GM20431 (cell line): ENCODE data around the gene CASKIN2.

Experiments used
- in situ Hi-C: fragments of 300-500 bp; cut with MseI, MboI; formaldehyde crosslinking; loops from one replicate; pipeline ENCODE4 v1.15.0; 2020; ENCODE audit warnings: low sequenced_read_pairs; ENCODE audit not compliant: unreplicated experiment

CASKIN2 gene

GRCh38 chr17:75509528-75510258 is 5.6 kb downstream of the CASKIN2 start:
- in situ Hi-C loops = loop anchor here (25.0 kb wide), 1 partner anchor 97 kb away; the partner anchor contains the start of gene GRB2

- in situ Hi-C loops = loop anchor here (25.0 kb wide), 1 partner anchor 97 kb away; the partner anchor contains the start of gene GRB2
Measured at GRCh38 chr17:75508931-75509361, 6.4 kb downstream of the CASKIN2 start.

- in situ Hi-C loops = loop anchor here (25.0 kb wide), 1 partner anchor 96 kb away; the partner anchor contains the start of gene GRB2
Measured at GRCh38 chr17:75507733-75508719, 7.3 kb downstream of the CASKIN2 start.

- in situ Hi-C loops = loop anchor here (25.0 kb wide), 1 partner anchor 95 kb away; the partner anchor contains the start of gene GRB2
Measured at GRCh38 chr17:75506888-75507287, 8.4 kb downstream of the CASKIN2 start.

DNA sequence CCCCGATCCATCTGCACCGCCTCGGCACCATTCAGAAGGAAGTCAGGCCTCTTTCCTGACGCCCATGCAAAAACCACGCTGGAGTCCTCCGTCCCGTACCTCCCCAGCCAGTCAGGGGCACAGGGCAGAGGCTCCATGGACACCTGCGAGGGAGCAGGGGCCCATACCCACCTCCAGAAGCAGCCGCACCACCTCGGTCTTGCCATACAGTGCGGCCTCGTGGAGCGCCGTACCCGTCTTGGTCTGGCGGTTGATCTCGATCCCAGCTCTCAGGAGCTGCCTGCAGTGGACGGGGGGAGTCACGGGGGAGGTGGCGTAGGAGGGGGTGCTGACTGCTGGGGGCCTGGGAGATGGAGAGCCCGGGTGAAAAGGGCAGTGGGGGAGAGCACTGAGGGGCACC is 9.2 kb downstream of the CASKIN2 start:
- in situ Hi-C loops = loop anchor here (25.0 kb wide), 1 partner anchor 94 kb away; the partner anchor contains the start of gene GRB2

DNA sequence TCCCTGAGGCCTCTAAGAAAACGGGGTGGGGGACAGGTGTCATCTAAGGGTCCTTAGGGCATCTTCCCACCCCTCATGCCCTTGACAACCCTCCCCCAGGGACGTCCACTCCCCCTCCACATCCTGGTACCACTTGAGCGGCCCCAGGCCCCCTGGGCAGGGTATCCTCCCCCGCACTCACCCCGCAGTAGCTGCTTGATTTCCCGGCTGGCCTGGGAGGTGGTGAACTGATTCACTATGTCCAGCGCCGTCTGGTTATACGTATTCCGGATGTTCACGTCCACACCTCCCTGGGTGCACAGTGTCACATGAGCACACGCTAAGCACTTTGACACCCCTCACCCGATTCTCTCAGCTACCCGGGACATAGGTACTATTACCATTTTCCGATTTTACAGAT is 9.7 kb downstream of the CASKIN2 start:
- in situ Hi-C loops = loop anchor here (25.0 kb wide), 1 partner anchor 93 kb away; the partner anchor contains the start of gene GRB2

- in situ Hi-C loops = loop anchor here (25.0 kb wide), 1 partner anchor 93 kb away; the partner anchor contains the start of gene GRB2
Measured at GRCh38 chr17:75505152-75505409, 10.3 kb downstream of the CASKIN2 start.

DNA sequence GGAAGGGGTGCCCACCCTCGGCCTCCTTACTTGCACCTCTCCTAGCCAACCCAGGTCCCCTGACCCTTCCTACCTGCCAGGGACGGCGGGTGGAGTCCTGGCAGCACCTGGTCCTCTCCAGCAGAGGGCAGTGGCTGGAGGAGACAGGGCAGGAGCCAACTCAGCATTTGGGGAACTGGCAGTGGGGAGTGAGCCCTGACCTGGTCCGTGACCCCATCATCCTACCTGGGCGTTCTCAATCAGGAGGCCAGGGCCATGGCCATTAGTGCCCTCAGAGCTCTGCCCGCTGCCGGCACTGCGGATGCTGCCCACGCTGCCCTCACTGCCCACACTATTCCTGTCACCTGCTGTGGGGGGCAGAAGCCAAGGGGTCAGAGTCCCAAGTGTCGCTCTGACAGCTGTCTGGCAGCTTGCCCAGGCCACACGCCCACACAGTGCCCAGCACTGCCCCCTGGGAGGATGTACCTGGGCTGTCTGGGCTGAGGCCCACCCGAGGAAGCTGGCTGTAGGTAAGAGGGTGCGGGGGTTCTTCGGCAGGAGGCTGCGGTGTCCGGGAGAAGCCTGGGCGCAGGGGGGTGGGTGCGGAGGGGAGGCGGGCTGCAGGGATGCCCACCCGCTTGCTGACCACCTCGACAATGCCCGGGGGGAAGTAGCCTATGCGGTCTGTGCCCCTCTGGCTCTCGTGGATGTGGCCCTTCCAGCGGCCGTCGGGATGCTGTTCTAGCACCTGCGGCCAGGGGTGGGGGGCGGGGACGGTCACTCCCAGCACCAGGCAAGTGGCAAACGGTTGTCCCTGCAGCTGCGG is 10.8 kb downstream of the CASKIN2 start:
- in situ Hi-C loops = loop anchor here (25.0 kb wide), 1 partner anchor 92 kb away; the partner anchor contains the start of gene GRB2

DNA sequence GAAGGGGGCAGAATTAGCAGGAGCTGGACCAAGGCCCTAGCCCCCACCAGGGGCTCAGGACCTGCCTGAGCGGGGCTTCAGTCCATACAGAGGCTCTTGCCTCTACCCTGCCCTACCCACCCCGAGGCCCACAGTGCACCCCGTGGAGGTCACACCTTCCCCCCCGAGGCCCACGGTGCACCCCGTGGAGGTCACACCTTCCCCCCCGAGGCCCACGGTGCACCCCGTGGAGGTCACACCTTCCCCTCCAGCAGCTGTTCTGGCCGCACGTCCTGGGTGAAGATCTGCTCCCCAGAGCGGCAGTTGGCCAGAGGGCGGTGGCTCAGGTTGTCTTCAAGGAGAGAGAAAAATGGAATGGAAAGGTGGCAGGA is 11.4 kb downstream of the CASKIN2 start:
- in situ Hi-C loops = loop anchor here (25.0 kb wide), 1 partner anchor 92 kb away; the partner anchor contains the start of gene GRB2

GRCh38 chr17:75503337-75503950 is 11.9 kb downstream of the CASKIN2 start:
- in situ Hi-C loops = loop anchor here (25.0 kb wide), 1 partner anchor 91 kb away; the partner anchor contains the start of gene GRB2

DNA sequence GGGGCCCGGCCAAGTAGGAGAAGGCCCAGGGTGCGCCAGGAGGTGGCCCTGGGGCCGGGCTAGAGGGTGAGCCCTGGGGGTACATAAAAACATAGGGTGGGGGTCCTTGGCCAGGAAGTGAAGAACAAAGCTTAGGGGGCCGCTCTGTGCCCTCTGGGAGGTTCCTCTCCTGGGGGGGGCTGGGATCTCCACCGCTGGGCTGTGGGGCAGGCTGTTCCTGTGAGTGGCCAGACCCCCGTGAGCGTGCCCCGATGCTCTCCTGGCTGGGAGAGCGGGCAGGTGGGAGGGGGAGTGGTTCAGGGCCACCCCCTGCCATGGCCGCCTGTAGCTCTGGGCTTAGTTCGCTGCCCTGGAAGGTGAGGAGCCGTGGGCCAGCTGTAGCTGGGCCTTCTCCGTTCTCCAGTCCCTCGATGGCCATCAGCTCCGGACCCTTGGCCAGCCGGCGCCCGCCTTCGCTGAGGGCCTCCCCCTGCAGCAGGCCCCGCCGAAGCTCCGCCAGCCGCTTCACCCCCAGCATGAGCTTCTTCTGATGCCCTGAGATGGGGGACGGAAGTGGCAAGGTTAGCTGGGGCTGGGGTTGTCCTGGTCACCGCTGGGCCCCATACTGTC is 12.5 kb downstream of the CASKIN2 start:
- in situ Hi-C loops = loop anchor here (25.0 kb wide), 1 partner anchor 91 kb away; the partner anchor contains the start of gene GRB2

DNA sequence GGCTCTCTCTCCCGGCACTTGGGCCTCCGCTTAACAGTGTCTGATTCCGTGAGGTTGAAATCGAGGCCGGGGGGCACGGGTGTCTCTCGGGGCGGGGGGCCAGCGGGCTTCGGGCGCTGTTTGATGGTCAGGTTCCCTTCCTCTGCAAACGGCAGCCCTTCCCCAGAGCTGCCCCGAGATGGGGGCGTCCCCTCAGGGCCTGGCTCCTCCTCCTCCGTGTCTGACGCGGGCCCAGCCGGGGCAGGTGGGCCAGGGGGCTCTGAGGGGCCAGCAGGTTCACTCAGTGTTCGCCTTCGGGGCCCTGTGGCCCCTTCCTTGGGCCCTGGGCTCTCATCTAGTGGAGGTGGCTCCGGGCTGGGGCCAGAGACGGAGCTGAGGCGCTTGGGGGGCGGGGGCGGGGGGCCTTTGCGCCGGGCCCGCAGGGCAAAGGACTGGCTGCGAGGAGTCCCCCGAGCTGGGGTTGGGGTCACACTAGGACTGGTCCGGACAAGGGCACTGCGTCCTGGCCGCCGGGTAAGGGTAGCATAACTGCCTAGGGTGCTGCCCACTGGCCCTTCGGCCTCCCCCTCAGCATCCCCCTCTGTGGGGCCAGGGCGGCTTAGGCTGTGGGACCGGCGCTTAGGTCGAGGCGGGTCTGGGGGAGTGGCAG is 13.1 kb downstream of the CASKIN2 start:
- in situ Hi-C loops = loop anchor here (25.0 kb wide), 1 partner anchor 90 kb away; the partner anchor contains the start of gene GRB2

GRCh38 chr17:75501378-75502071 is 13.8 kb downstream of the CASKIN2 start:
- in situ Hi-C loops = loop anchor here (25.0 kb wide), 1 partner anchor 89 kb away; the partner anchor contains the start of gene GRB2

DNA sequence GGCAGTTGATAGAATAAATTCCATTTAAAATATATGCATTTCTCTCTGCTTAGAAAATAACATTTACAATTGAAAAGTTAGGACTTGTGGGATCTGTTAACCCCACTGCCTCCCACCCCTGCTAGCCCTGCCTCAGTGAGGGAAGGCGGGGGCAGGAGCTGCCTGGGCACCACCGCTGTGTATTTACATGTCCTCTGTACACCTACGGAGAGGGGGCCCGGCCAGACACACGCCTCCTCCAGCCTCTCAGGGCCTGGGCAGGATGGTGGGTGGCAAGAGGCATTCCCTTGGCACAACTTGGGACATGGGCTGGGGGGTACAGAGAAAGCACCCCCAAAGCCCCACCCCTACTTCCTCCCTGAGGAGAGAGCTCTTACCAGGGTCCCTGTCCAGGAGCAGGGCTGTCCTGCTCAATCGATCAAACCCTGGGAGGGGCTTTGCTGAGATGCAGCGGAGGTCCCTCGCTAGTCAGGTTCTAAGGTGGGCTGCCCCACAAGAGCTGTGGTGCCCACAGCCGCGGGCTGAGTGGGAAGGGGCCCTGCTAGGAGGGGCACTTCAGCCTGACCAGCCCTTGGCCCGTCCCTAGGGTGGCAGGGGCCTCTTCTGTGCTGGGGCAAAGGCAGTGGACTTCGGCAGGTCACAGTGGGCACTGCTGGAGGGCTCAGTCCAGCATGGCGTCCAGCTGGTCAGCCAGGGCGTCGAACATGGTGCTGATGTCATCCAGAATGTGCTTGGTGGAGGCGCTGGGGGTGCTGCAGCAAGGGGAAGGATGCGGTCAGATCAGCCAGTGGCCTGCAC is 14.7 kb downstream of the CASKIN2 start:
- in situ Hi-C loops = loop anchor here (25.0 kb wide), 1 partner anchor 88 kb away; the partner anchor contains the start of gene GRB2

- in situ Hi-C loops = loop anchor here (25.0 kb wide), 1 partner anchor 87 kb away; the partner anchor contains the start of gene GRB2
Measured at GRCh38 chr17:75499313-75500022, 15.9 kb downstream of the CASKIN2 start.

GRCh38 chr17:75498726-75499213 is 16.6 kb downstream of the CASKIN2 start:
- in situ Hi-C loops = no loop called here
